ENCODE results near the gene NME1.

DNA sequence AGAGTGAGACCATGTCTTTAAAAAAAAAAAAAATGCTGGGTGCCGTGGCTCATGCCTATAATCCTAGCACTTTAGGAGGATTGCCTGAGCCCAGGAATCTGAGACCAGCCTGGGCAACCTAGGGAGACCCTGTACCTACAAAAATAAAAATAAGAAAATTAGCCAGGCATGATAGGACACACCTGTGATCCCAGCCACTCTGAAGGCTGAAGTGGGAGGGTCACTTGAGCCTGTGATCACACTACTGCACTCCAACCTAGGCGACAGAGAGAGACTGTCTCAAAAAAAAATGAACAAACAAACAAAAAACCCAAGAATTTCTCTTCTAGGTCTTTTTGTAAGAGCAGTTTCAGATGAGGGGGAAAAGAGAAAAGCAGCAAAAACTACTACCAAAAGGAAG lies 47.5 kb downstream of the NME1 start:
- TF ChIP-seq, protein P1, sequence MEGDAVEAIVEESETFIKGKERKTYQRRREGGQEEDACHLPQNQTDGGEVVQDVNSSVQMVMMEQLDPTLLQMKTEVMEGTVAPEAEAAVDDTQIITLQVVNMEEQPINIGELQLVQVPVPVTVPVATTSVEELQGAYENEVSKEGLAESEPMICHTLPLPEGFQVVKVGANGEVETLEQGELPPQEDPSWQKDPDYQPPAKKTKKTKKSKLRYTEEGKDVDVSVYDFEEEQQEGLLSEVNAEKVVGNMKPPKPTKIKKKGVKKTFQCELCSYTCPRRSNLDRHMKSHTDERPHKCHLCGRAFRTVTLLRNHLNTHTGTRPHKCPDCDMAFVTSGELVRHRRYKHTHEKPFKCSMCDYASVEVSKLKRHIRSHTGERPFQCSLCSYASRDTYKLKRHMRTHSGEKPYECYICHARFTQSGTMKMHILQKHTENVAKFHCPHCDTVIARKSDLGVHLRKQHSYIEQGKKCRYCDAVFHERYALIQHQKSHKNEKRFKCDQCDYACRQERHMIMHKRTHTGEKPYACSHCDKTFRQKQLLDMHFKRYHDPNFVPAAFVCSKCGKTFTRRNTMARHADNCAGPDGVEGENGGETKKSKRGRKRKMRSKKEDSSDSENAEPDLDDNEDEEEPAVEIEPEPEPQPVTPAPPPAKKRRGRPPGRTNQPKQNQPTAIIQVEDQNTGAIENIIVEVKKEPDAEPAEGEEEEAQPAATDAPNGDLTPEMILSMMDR (IDR thresholded peaks at IDR 0.05 in 4 of 5, conservative IDR thresholded peaks at IDR 0.05 in 1 of 5) = no peak
- no peak for TF ChIP-seq POLR2A (IDR thresholded peaks at IDR 0.05)

Measured in gastrocnemius medialis (tissue), 4 donors.